Keratinocyte (primary cell): ENCODE data around the gene SYNE1.

ENCODE experiments used
- EZH2 ChIP-seq: IDR thresholded peaks from one replicate; pipeline ENCODE4 v1.6.1; 2012; ENCODE audit warnings: inconsistent platforms, mild to moderate bottlenecking, low read length, moderate library complexity
- TF ChIP-seq, protein P1 (sequence below), 3 experiments: IDR thresholded peaks in 1 of 3; conservative IDR thresholded peaks in 1 of 3; optimal IDR thresholded peaks in 1 of 3; 2 replicates in 2 of 3; 3 replicates in 1 of 3; pipeline versions ENCODE3 to v1.5.1; 2011; ENCODE audit warnings: low read length in 3 of 3, mild to moderate bottlenecking in 3 of 3, moderate library complexity in 2 of 3, control low read depth in 1 of 3, inconsistent platforms in 1 of 3; ENCODE audit not compliant: insufficient read depth in 2 of 3; ENCODE audit errors: extremely low read depth in 1 of 3

DNA sequence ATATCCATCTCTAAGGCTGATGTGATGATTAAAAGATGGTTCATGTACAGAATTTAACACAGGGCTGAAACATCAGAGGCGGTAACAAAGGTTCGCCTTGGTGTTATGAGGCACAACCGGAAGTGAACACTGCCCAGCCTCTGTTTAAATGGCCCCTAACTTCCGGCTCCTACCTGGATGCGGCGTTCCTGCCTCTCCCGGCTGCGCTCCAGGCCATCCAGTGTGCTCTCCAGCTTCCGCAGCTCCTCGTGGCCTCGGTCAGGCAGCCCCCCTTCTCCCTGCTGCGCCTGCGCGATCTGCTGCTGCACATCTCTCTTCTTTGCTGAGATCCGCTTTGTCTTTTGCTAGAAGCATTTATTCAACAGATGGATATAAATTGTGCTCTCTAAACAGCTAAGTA lies 195.3 kb downstream of the SYNE1 start:
- TF ChIP-seq, protein P1, sequence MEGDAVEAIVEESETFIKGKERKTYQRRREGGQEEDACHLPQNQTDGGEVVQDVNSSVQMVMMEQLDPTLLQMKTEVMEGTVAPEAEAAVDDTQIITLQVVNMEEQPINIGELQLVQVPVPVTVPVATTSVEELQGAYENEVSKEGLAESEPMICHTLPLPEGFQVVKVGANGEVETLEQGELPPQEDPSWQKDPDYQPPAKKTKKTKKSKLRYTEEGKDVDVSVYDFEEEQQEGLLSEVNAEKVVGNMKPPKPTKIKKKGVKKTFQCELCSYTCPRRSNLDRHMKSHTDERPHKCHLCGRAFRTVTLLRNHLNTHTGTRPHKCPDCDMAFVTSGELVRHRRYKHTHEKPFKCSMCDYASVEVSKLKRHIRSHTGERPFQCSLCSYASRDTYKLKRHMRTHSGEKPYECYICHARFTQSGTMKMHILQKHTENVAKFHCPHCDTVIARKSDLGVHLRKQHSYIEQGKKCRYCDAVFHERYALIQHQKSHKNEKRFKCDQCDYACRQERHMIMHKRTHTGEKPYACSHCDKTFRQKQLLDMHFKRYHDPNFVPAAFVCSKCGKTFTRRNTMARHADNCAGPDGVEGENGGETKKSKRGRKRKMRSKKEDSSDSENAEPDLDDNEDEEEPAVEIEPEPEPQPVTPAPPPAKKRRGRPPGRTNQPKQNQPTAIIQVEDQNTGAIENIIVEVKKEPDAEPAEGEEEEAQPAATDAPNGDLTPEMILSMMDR (optimal IDR thresholded peaks at IDR 0.05 in 1 of 3, IDR thresholded peaks at IDR 0.05 in 1 of 3, conservative IDR thresholded peaks at IDR 0.05 in 1 of 3; ENCODE audit: extremely low read depth in 1 of 3, insufficient read depth in 2 of 3, low read length in 3 of 3), result no peak
- no peak for TF ChIP-seq EZH2
